NCI-H446 (cell line): ENCODE results near the gene ACTR1A.
"Not testable (repeated sequence)": the region's sequence is repeated elsewhere in the genome, so short reads cannot be mapped to it uniquely, and the experiment has no call there.

Experiments
- DNase-seq, 2 experiments: peaks; one replicate each; lab custom pipeline; 2025; lab: John Stamatoyannopoulos, UW

Gene ACTR1A

GRCh38 chr10:102515724-102516123 is 13.2 kb upstream of the ACTR1A start:
- DNase-seq = no peak

- DNase-seq = no peak
Measured at GRCh38 chr10:102514487-102515311, 12.2 kb upstream of the ACTR1A start.

- no peak for DNase-seq
Measured at GRCh38 chr10:102511583-102512274, 9.2 kb upstream of the ACTR1A start.

GRCh38 chr10:102509387-102509786 is 6.9 kb upstream of the ACTR1A start:
- DNase-seq = no peak

GRCh38 chr10:102508506-102508905 is 6.0 kb upstream of the ACTR1A start:
- DNase-seq = no peak

GRCh38 chr10:102507521-102507920 is 5.0 kb upstream of the ACTR1A start:
- no peak for DNase-seq

- DNase-seq = no peak
Measured at GRCh38 chr10:102505462-102506115, 3.1 kb upstream of the ACTR1A start.

GRCh38 chr10:102504976-102505300 is 2.4 kb upstream of the ACTR1A start:
- no peak for DNase-seq

- DNase-seq = no peak
Measured at GRCh38 chr10:102504179-102504975, 1.9 kb upstream of the ACTR1A start.

- DNase-seq = peak; percentile 97 to 98
Measured at GRCh38 chr10:102503264-102504178, 1.0 kb upstream of the ACTR1A start, which contains the start of gene SUFU. Gene SUFU, plus strand, starts transcription at chr10:102503972. Its CDS starts 181 bp downstream, at chr10:102504153.

GRCh38 chr10:102502029-102502336 is 529 bp downstream of the ACTR1A start:
- DNase-seq = peak; percentile 90 to 96

GRCh38 chr10:102501201-102502028 is 1.1 kb downstream of the ACTR1A start:
- no peak for DNase-seq

GRCh38 chr10:102500686-102501085 is 1.8 kb downstream of the ACTR1A start:
- DNase-seq = not testable (repeated sequence)

- DNase-seq = no peak
Measured at GRCh38 chr10:102499356-102499755, 3.2 kb downstream of the ACTR1A start.

GRCh38 chr10:102497545-102497944 is 5.0 kb downstream of the ACTR1A start:
- no peak for DNase-seq

GRCh38 chr10:102493771-102494170 is 8.7 kb downstream of the ACTR1A start:
- no peak for DNase-seq

- DNase-seq = no peak
Measured at GRCh38 chr10:102492983-102493382, 9.5 kb downstream of the ACTR1A start.

GRCh38 chr10:102492344-102492939 is 10.1 kb downstream of the ACTR1A start:
- DNase-seq = no peak

GRCh38 chr10:102491136-102491535 is 11.4 kb downstream of the ACTR1A start:
- no peak for DNase-seq
